Measurements from ENCODE around the gene INSM1.
A peak's percentile ranks its signal among the peaks of the same experiment; 100 is the strongest.

The INSM1 gene

GRCh38 chr20:20362774-20363433, 5.0 kb upstream of the INSM1 start:
- DNase-seq (ENCODE audit: low read depth), result no peak

GRCh38 chr20:20363434-20363798, 4.5 kb upstream of the INSM1 start:
- no peak for DNase-seq (ENCODE audit: low read depth)

- DNase-seq (ENCODE audit: low read depth), result no peak
These were observed 3.9 kb upstream of the INSM1 start for GRCh38 chr20:20363799-20364592.

DNA sequence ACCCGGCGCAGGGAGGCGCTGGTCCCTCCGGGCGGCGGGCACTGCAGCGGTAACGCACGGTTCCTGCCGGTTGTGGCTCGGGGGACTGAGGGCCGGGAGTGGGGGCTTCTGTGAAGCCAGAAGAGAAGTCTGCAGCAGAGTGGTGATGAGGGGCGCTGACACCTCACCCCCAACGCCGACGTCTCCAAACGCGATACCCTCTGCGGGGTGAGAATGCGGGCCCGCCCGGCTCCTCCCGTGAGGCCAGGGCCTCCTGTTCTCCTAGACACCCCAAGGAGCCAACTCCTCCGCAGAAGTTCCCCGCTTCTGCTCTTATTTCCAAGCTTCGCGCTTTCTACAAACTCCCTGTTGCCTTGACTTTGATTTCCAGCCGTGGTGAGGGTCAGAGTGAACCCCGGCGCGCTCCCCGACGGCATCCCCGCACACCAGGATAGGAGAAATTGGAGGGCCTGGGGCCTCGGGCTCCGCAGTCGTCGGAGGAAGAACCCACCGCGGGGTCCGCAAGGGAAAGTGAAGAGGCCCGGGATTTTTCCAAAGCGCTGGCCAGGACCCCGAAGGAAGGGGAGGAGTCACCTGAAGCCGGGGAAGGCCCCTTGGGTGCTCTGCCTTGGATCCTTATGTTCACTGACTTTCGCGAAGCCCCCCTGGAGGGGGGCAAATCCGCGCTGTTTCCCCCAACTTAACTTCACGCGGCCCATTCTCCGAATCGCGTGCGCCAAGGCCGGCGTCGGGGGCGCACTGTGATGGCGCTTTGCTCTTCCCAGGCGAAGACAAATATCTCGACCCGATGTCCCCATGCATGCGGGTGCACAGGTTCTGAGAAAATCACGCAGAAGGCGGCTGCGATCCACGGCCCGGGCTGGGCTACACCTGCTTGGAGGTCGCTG, 3.1 kb upstream of the INSM1 start:
- no peak for DNase-seq (ENCODE audit: low read depth)

GRCh38 chr20:20365480-20366161, 2.3 kb upstream of the INSM1 start:
- DNase-seq (ENCODE audit: low read depth), result no peak

DNA sequence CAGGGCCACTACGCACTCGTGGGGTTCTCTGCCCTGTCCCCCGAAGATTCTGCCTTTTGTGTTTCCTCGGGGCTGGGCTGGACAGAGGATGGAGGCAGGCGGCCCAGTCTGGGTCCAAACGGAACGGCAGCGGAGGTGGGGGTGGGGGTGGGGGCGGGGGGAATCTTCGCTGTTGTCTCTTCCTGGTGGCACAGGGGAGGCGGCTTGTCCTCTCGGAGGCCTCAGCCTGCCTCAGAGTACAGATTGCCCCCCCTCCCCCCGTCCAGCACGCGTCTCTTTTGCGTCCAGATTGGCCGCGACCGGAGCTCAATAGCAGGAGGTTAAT, 1.4 kb upstream of the INSM1 start:
- no peak for DNase-seq (ENCODE audit: low read depth)

- no peak for DNase-seq (ENCODE audit: low read depth)
These were observed 879 bp upstream of the INSM1 start for GRCh38 chr20:20366876-20367574.

DNA sequence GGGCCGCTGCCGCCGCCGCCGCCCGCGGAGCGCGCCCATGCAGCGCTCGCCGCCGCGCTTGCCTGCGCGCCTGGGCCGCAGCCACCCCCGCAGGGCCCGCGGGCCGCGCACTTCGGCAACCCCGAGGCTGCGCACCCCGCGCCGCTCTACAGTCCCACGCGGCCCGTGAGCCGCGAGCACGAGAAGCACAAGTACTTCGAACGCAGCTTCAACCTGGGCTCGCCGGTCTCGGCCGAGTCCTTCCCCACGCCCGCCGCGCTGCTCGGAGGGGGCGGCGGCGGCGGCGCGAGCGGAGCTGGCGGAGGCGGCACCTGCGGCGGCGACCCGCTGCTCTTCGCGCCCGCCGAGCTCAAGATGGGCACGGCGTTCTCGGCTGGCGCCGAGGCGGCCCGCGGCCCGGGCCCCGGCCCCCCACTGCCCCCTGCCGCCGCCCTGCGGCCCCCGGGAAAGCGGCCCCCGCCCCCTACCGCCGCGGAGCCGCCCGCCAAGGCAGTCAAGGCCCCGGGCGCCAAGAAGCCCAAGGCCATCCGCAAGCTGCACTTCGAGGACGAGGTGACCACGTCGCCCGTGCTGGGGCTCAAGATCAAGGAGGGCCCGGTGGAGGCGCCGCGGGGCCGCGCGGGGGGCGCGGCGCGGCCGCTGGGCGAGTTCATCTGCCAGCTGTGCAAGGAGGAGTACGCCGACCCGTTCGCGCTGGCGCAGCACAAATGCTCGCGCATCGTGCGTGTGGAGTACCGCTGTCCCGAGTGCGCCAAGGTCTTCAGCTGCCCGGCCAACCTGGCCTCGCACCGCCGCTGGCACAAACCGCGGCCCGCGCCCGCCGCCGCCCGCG, 730 bp downstream of the INSM1 start:
- no peak for DNase-seq (ENCODE audit: low read depth)

GRCh38 chr20:20369250-20370093, 1.6 kb downstream of the INSM1 start:
- DNase-seq (ENCODE audit: low read depth), result no peak

- no peak for DNase-seq (ENCODE audit: low read depth)
These were observed 2.2 kb downstream of the INSM1 start for GRCh38 chr20:20370094-20370575.

GRCh38 chr20:20371083-20371482, 3.2 kb downstream of the INSM1 start:
- no peak for DNase-seq (ENCODE audit: low read depth)

- no peak for DNase-seq (ENCODE audit: low read depth)
These were observed 3.8 kb downstream of the INSM1 start for GRCh38 chr20:20371681-20372080.

DNA sequence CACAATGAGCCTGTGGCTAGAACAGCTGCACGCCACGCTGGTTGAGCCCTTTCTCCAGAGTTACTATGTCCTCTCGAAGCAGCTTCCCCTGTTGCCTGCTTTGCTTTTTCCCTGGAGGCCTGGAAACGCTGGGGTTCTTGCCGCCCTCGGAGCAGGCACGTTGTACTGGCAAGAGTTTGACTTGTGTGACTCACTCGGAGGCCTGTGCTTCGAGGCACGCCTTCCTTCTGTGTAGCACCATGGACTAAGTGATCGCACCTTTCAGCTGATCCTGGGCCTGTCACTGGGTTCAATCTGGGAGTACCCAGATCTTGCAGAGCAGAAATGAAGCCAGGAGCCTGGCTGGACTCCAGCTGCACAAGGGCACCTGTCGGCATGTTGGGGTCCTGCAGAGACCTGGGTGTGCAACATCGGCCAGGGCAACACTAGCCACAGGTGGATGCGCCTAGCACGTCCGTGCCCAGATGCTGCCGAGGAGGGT, 5.2 kb downstream of the INSM1 start:
- peak; percentile 52 for DNase-seq (ENCODE audit: low read depth)

DNA sequence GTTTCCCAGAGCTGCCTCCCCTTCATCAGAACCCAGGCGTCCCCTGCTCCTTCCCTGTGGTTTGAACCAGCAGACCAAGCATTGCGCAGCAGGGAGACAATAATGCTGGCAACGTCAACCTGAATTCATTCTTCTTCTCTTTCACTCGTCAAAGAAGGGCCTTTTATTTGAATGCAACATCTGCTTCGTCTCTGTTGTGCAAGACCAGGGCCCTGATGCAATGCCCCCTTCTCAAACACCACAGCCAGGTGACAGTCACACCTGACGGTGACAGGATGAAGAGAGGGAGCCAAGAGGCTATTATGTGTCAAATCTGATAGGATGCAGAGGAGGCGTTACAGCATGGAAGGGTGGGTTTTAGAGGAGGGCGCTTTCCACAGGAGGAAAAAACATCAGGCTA, 8.0 kb downstream of the INSM1 start:
- no peak for DNase-seq (ENCODE audit: low read depth)

DNA sequence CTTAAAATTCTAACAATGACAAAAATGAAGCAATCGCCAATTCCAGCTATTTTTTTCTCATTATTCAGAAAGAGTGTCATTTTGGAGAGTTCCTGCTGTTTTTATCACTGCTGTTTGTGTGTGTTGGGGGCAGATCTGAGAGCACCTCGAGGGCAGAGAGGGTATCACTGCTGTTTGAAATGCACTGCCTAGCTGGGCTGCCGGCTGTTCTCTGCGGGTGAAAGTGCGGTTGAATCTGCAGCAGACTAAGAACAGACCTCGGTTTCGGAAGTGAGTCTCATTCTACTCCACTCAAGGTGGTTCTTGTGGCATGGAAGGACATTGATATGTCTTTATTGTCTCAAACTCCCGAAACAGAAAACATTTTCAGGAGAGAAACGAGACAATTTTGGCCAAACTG, 18.3 kb downstream of the INSM1 start:
- DNase-seq (ENCODE audit: low read depth), result no peak

DNA sequence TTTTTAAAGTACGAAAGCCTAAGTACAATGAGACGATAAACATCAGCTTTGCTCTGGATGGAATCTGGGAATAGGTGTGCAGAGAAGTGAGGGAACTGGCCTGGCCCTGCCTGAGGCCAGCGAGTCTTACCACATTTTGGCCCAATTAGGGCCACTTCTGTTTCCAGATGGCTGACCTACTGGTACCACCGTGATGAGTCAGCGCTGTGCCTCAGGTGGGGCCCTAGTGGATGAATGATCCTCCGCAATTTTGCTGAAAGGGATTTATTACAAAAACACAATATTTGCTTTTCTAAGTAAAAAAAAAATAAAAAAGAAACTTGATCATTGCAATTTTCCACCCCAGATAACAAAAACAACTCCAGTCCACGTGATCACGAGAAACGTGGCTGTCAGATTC, 22.5 kb downstream of the INSM1 start:
- DNase-seq (ENCODE audit: low read depth), result no peak

DNA sequence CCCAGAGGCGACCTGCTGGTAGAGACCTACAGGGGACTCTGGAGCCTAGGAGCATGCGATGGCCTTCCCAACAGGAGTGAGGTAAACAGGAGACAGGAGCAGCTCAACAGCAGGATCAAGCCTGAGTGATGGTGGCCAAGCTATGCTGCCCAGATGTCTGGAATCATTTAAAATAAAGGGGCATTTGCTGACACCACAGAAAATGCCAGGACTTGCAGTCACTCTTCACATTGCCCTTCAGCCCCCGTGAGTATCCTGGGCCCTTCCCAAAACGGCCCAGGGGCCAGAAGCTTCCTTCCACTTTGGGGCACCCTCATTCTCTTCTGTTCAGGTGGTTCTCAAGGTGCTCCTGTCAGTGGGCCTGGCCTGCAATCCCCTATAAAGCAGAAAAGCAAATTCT, 23.2 kb downstream of the INSM1 start:
- DNase-seq (ENCODE audit: low read depth), result no peak

- no peak for DNase-seq (ENCODE audit: low read depth)
These were observed 23.9 kb downstream of the INSM1 start for GRCh38 chr20:20391766-20392165.
